ENCODE measurements around the gene UBE2B. TPM values are rescaled to one million over a fixed set of nuclear protein-coding genes. Genes with fewer than 3 reads are reported as not detected.

UBE2B gene
- polyA plus RNA-seq, 3 donors: 30.6 to 68.6 (median 43.4) TPM

DNA sequence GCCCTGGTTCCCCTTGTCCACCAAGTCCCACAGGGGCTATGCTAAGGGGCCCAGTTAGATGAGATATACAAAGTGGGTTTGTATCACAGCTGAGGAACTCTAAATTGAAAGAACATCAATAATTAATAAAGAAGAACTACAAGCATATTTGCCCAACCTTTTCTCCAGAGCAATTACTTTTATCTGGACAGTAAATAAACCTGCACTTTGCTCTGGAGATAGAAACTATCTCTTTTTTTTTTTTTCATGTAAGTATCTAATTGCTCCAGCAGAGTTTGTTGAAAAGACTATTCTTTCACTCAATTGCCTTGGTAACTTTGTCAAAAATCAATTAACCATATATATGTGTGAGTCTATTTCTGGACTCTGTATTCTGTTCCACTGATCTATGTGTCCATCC, 46.3 kb downstream of the UBE2B start:
- H3K4me1 ChIP-seq (ENCODE audit: control insufficient read depth in 1 of 2, insufficient read depth in 2 of 2, low read length in 2 of 2): peaks cover 0 to under 1% of the 10 kb centered on the region in 2 donors
- no peaks in the 10 kb centered on the region for H3K27me3 ChIP-seq (ENCODE audit: control insufficient read depth in 2 of 2, insufficient read depth in 2 of 2, low read length in 2 of 2)
- no peak overlapping the region for H3K4me3 Mint-ChIP-seq
- H3K27ac Mint-ChIP-seq: peak overlapping the region in 1 of 7 donors; percentile 48
- H3K9ac ChIP-seq (ENCODE audit: insufficient read depth, low read length, poor library complexity, severe bottlenecking): no peak overlapping the region
- TF ChIP-seq, protein P1, sequence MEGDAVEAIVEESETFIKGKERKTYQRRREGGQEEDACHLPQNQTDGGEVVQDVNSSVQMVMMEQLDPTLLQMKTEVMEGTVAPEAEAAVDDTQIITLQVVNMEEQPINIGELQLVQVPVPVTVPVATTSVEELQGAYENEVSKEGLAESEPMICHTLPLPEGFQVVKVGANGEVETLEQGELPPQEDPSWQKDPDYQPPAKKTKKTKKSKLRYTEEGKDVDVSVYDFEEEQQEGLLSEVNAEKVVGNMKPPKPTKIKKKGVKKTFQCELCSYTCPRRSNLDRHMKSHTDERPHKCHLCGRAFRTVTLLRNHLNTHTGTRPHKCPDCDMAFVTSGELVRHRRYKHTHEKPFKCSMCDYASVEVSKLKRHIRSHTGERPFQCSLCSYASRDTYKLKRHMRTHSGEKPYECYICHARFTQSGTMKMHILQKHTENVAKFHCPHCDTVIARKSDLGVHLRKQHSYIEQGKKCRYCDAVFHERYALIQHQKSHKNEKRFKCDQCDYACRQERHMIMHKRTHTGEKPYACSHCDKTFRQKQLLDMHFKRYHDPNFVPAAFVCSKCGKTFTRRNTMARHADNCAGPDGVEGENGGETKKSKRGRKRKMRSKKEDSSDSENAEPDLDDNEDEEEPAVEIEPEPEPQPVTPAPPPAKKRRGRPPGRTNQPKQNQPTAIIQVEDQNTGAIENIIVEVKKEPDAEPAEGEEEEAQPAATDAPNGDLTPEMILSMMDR (IDR thresholded peaks at IDR 0.05): no peak
- no peak overlapping the region for H3K27ac ChIP-seq (ENCODE audit: low read depth in 1 of 2, low read length in 2 of 2)
- peaks cover 2% of the 10 kb centered on the region for H3K4me1 Mint-ChIP-seq
- H3K27me3 Mint-ChIP-seq (ENCODE audit: low read depth in 3 of 3): peaks cover 0 to 6% (median 5%) of the 10 kb centered on the region in 3 donors
- peaks cover 0 to 2% of the 10 kb centered on the region in 2 donors for H3K36me3 Mint-ChIP-seq
- H3K79me2 ChIP-seq (ENCODE audit: insufficient read depth, low read length): no peaks in the 10 kb centered on the region
- H4K20me1 ChIP-seq (ENCODE audit: insufficient read depth, low read length): no peaks in the 10 kb centered on the region
- no peak overlapping the region for H3K4me3 ChIP-seq (replicated peaks in 1 of 3; ENCODE audit: low read depth in 2 of 3, low read length in 3 of 3)
- H3K9me3 Mint-ChIP-seq: peaks cover 7 to 22% (median 13%) of the 10 kb centered on the region in 7 donors
- no peak for DNase-seq
- no peak overlapping the region for H3K4me2 ChIP-seq (replicated peaks; ENCODE audit: extremely low read depth, low read length, poor library complexity, severe bottlenecking)
- H3K9me3 ChIP-seq (replicated peaks in 1 of 2; ENCODE audit: control insufficient read depth in 1 of 2, insufficient read depth in 1 of 2, low read length in 2 of 2): peaks cover 0 to 9% of the 10 kb centered on the region in 2 donors
- H3K36me3 ChIP-seq (replicated peaks in 1 of 2; ENCODE audit: control insufficient read depth in 1 of 2, insufficient read depth in 2 of 2, low read length in 2 of 2): no peaks in the 10 kb centered on the region
- no peak overlapping the region for H2AFZ ChIP-seq (ENCODE audit: insufficient read depth, low read depth, low read length, poor library complexity, severe bottlenecking)
- intact Hi-C loops (cut with micrococcal nuclease): loop anchor here in 1 of 2 donors (10.0 kb wide), 2 partner anchors 47 to 157 kb away; no protein-coding TSS in a partner anchor

DNA sequence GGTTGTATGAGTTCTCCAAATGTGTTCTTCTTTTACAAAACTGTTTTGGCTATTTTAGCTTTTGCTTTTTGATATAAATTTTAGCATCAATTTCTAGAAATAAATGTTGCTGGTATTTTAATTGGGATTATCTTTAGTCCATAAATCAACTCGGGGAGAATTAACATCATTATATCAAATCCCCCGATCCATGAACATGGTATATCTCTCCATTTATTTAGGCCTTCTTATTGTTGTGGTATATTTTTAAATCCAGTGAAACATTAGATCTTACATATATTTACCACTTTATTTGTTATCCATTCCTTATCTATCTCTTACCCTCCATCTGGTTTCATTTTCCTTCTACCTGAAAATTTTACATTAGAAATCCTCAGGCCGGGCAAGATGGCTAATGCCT, 47.6 kb downstream of the UBE2B start:
- Histone ChIP-seq H3K27ac (ENCODE audit: low read depth in 1 of 2, low read length in 2 of 2) (no peak overlapping the region), H3K4me1 (ENCODE audit: control insufficient read depth in 1 of 2, insufficient read depth in 2 of 2, low read length in 2 of 2) (no peaks in the 10 kb centered on the region), H3K4me3 (replicated peaks in 1 of 3; ENCODE audit: low read depth in 2 of 3, low read length in 3 of 3) (no peak overlapping the region), H3K4me2 (replicated peaks; ENCODE audit: extremely low read depth, low read length, poor library complexity, severe bottlenecking) (no peak overlapping the region), H3K36me3 (replicated peaks in 1 of 2; ENCODE audit: control insufficient read depth in 1 of 2, insufficient read depth in 2 of 2, low read length in 2 of 2) (no peaks in the 10 kb centered on the region), H3K79me2 (ENCODE audit: insufficient read depth, low read length) (no peaks in the 10 kb centered on the region), H3K9me3 (replicated peaks in 1 of 2; ENCODE audit: control insufficient read depth in 1 of 2, insufficient read depth in 1 of 2, low read length in 2 of 2) (peaks cover 0 to 9% of the 10 kb centered on the region in 2 donors), H3K9ac (ENCODE audit: insufficient read depth, low read length, poor library complexity, severe bottlenecking) (no peak overlapping the region), H2AFZ (ENCODE audit: insufficient read depth, low read depth, low read length, poor library complexity, severe bottlenecking) (no peak overlapping the region), H3K27me3 (ENCODE audit: control insufficient read depth in 2 of 2, insufficient read depth in 2 of 2, low read length in 2 of 2) (no peaks in the 10 kb centered on the region), H4K20me1 (ENCODE audit: insufficient read depth, low read length) (no peaks in the 10 kb centered on the region)
- Mint-ChIP-seq H3K27me3 (ENCODE audit: low read depth in 3 of 3) (peaks cover 0 to 6% (median 5%) of the 10 kb centered on the region in 3 donors), H3K27ac (no peak overlapping the region), H3K4me1 (peaks cover 2% of the 10 kb centered on the region), H3K36me3 (peaks cover 0 to 2% of the 10 kb centered on the region in 2 donors), H3K4me3 (no peak overlapping the region), H3K9me3 (peaks cover 7 to 22% (median 13%) of the 10 kb centered on the region in 7 donors)
- intact Hi-C loops (cut with micrococcal nuclease): loop anchor here in 1 of 2 donors (10.0 kb wide), 2 partner anchors 46 to 156 kb away; no protein-coding TSS in a partner anchor
- TF ChIP-seq, protein P1 (IDR thresholded peaks at IDR 0.05): no peak
- no peak for DNase-seq
- WGBS (ENCODE audit: insufficient coverage): no CpG with 5 or more reads among the region's 3 CpGs
